ENCODE data around the gene NAE1. TPM values are rescaled to one million over a fixed set of nuclear protein-coding genes. Genes with fewer than 3 reads are reported as not detected.

Gene NAE1
- total RNA-seq, 1 donor from 2014 or later: 77.3 TPM

GRCh38 chr16:66853261-66854139 lies 22.7 kb upstream of the NAE1 start:
- Histone ChIP-seq H3K36me3 (ENCODE audit: control insufficient read depth, insufficient read depth, low read length) (no peaks in the 10 kb centered on the region), H3K27me3 (ENCODE audit: control insufficient read depth, insufficient read depth, low read length) (peaks cover 9% of the 10 kb centered on the region), H3K4me3 (ENCODE audit: low read depth, low read length) (no peak overlapping the region)
- no peak for TF ChIP-seq CTCF (IDR thresholded peaks at IDR 0.05; ENCODE audit: insufficient read depth, low read length, poor library complexity, severe bottlenecking)
- no peak for DNase-seq (ENCODE audit: low read depth)

- DNase-seq (ENCODE audit: low read depth): no peak
- no peaks in the 10 kb centered on the region for H3K36me3 ChIP-seq (ENCODE audit: control insufficient read depth, insufficient read depth, low read length)
- H3K4me3 ChIP-seq (ENCODE audit: low read depth, low read length): no peak overlapping the region
- TF ChIP-seq CTCF (IDR thresholded peaks at IDR 0.05; ENCODE audit: insufficient read depth, low read length, poor library complexity, severe bottlenecking): no peak
- H3K27me3 ChIP-seq (ENCODE audit: control insufficient read depth, insufficient read depth, low read length): peaks cover 12% of the 10 kb centered on the region
Observed at GRCh38 chr16:66851166-66851964, 20.6 kb upstream of the NAE1 start.

GRCh38 chr16:66850115-66850815 lies 19.5 kb upstream of the NAE1 start:
- H3K4me3 ChIP-seq (ENCODE audit: low read depth, low read length): no peak overlapping the region
- no peak for DNase-seq (ENCODE audit: low read depth)
- no peaks in the 10 kb centered on the region for H3K36me3 ChIP-seq (ENCODE audit: control insufficient read depth, insufficient read depth, low read length)
- no peak for TF ChIP-seq CTCF (IDR thresholded peaks at IDR 0.05; ENCODE audit: insufficient read depth, low read length, poor library complexity, severe bottlenecking)
- peaks cover 22% of the 10 kb centered on the region for H3K27me3 ChIP-seq (ENCODE audit: control insufficient read depth, insufficient read depth, low read length)

- no peak for DNase-seq (ENCODE audit: low read depth)
- peaks cover 30% of the 10 kb centered on the region for H3K27me3 ChIP-seq (ENCODE audit: control insufficient read depth, insufficient read depth, low read length)
- TF ChIP-seq CTCF (IDR thresholded peaks at IDR 0.05; ENCODE audit: insufficient read depth, low read length, poor library complexity, severe bottlenecking): no peak
Observed at GRCh38 chr16:66849549-66849948, 18.8 kb upstream of the NAE1 start.

GRCh38 chr16:66849021-66849420 lies 18.2 kb upstream of the NAE1 start:
- no peaks in the 10 kb centered on the region for H3K36me3 ChIP-seq (ENCODE audit: control insufficient read depth, insufficient read depth, low read length)
- H3K4me3 ChIP-seq (ENCODE audit: low read depth, low read length): no peak overlapping the region
- no peak for DNase-seq (ENCODE audit: low read depth)
- no peak for TF ChIP-seq CTCF (IDR thresholded peaks at IDR 0.05; ENCODE audit: insufficient read depth, low read length, poor library complexity, severe bottlenecking)
- peaks cover 35% of the 10 kb centered on the region for H3K27me3 ChIP-seq (ENCODE audit: control insufficient read depth, insufficient read depth, low read length)

More at GRCh38 chr16:66849549-66849948, 18.8 kb upstream of the NAE1 start:
- no peak overlapping the region for H3K4me3 ChIP-seq (ENCODE audit: low read depth, low read length)
- H3K36me3 ChIP-seq (ENCODE audit: control insufficient read depth, insufficient read depth, low read length): no peaks in the 10 kb centered on the region
